Measurements from ENCODE around the gene SGIP1. TPM values are rescaled to one million over a fixed set of nuclear protein-coding genes. Genes with fewer than 3 reads are reported as not detected.

SGIP1 gene
- total and polyA plus RNA-seq, 2 experiments from 2014 or later, result 2.4 to 6.1 TPM

- Histone ChIP-seq H4K20me1 (replicated peaks; ENCODE audit: insufficient read depth) (no peaks in the 10 kb centered on the region), H3K36me3 (ENCODE audit: insufficient read depth) (no peaks in the 10 kb centered on the region), H3K79me2 (replicated peaks; ENCODE audit: insufficient read depth) (no peaks in the 10 kb centered on the region), H3K4me3 (no peak overlapping the region), H3F3A (replicated peaks; ENCODE audit: low read depth) (no peaks in the 10 kb centered on the region), H3K27ac (ENCODE audit: low read depth) (no peak overlapping the region), H3K4me2 (no peak overlapping the region), H2AFZ (peak overlapping the region; percentile 3; the same call in 1 of the 2 replicates), H3K27me3 (ENCODE audit: insufficient read depth) (no peaks in the 10 kb centered on the region), H3K4me1 (ENCODE audit: insufficient read depth) (peaks cover 20% of the 10 kb centered on the region), H3K9me2 (ENCODE audit: insufficient read depth) (no peaks in the 10 kb centered on the region; the same call in 1 of the 2 replicates)
- peaks cover 2% of the 10 kb centered on the region for H3K27me3 Mint-ChIP-seq (ENCODE audit: insufficient read depth, low read depth, poor library complexity)
- H3K4me3 Mint-ChIP-seq, result no peak overlapping the region
- TF ChIP-seq REST (IDR thresholded peaks at IDR 0.05; ENCODE audit: unreplicated experiment) (no peak), ETS1 (IDR thresholded peaks at IDR 0.05) (no peak), ZNF114 (CRISPR knock-in tag; IDR thresholded peaks at IDR 0.05) (no peak), EZH2 (IDR thresholded peaks at IDR 0.05; ENCODE audit: low read depth, unreplicated experiment) (no peak), STAT1 (IDR thresholded peaks at IDR 0.05; ENCODE audit: unreplicated experiment) (no peak), ZNF331 (CRISPR knock-in tag; IDR thresholded peaks at IDR 0.05; ENCODE audit: low read depth) (no peak)
- H3K27ac Mint-ChIP-seq, result no peak overlapping the region
- H3K4me1 Mint-ChIP-seq, result peaks cover 29% of the 10 kb centered on the region
- no peak for DNase-seq (ENCODE audit: low spot score)
- no peaks in the 10 kb centered on the region for H3K9me3 Mint-ChIP-seq
- H3K36me3 Mint-ChIP-seq (ENCODE audit: low read depth), result peaks cover 3% of the 10 kb centered on the region; the same call in 2 of the 3 replicates
- ATAC-seq, result no peak
These were observed 22.2 kb downstream of the SGIP1 start for GRCh38 chr1:66556161-66556611.

GRCh38 chr1:66557157-66557556 lies 23.2 kb downstream of the SGIP1 start:
- Histone ChIP-seq H4K20me1 (replicated peaks; ENCODE audit: insufficient read depth) (no peaks in the 10 kb centered on the region), H3K27ac (ENCODE audit: low read depth) (no peak overlapping the region), H3F3A (replicated peaks; ENCODE audit: low read depth) (no peaks in the 10 kb centered on the region), H3K4me2 (no peak overlapping the region), H3K9me2 (ENCODE audit: insufficient read depth) (no peaks in the 10 kb centered on the region; the same call in 1 of the 2 replicates), H3K4me3 (no peak overlapping the region), H3K4me1 (ENCODE audit: insufficient read depth) (peaks cover 19% of the 10 kb centered on the region), H2AFZ (no peak overlapping the region), H3K36me3 (ENCODE audit: insufficient read depth) (no peaks in the 10 kb centered on the region), H3K27me3 (ENCODE audit: insufficient read depth) (no peaks in the 10 kb centered on the region), H3K79me2 (replicated peaks; ENCODE audit: insufficient read depth) (no peaks in the 10 kb centered on the region)
- no peak for ATAC-seq
- peaks cover 2% of the 10 kb centered on the region for H3K27me3 Mint-ChIP-seq (ENCODE audit: insufficient read depth, low read depth, poor library complexity)
- H3K4me3 Mint-ChIP-seq, result no peak overlapping the region
- DNase-seq (ENCODE audit: low spot score), result no peak
- no peak for TF ChIP-seq JUNB (IDR thresholded peaks at IDR 0.05; ENCODE audit: unreplicated experiment)
- no peaks in the 10 kb centered on the region for H3K9me3 Mint-ChIP-seq
- peaks cover 25% of the 10 kb centered on the region for H3K4me1 Mint-ChIP-seq
- no peak overlapping the region for H3K27ac Mint-ChIP-seq
- peaks cover 3% of the 10 kb centered on the region; the same call in 2 of the 3 replicates for H3K36me3 Mint-ChIP-seq (ENCODE audit: low read depth)

All from GM23338 (cell line).